DOHH2 (cell line): ENCODE results near the gene THYN1.

ENCODE experiments used
- H3F3A ChIP-seq: fragments of 200-600 bp; sonication (generic), shearing (Covaris generic); 2 replicates; pipeline ENCODE4 v1.6.0; 2016; ENCODE audit warnings: antibody characterized with exemption, mild to moderate bottlenecking; ENCODE audit not compliant: control insufficient read depth, insufficient read depth
- H3K27ac ChIP-seq: fragments of 200-600 bp; sonication (generic); 2 replicates; pipeline ENCODE4 v1.5.1; 2014; ENCODE audit warnings: low read depth, mild to moderate bottlenecking, low read length, moderate library complexity
- H3K27me3 ChIP-seq: fragments of 200-600 bp; sonication (generic); 2 replicates; pipeline ENCODE4 v1.6.1; 2014; ENCODE audit warnings: mild to moderate bottlenecking, low read length, mixed read lengths; ENCODE audit not compliant: control insufficient read depth
- H3K36me3 ChIP-seq: fragments of 200-600 bp; sonication (generic); 2 replicates; pipeline ENCODE4 v1.6.1; 2014; ENCODE audit warnings: mild to moderate bottlenecking, low read length, moderate library complexity, mixed read lengths; ENCODE audit not compliant: control insufficient read depth
- H3K4me1 ChIP-seq: fragments of 200-600 bp; sonication (generic); 2 replicates; pipeline ENCODE4 v1.6.1; 2014; ENCODE audit warnings: mild to moderate bottlenecking, low read length, mixed read lengths; ENCODE audit not compliant: control insufficient read depth
- H3K4me2 ChIP-seq: fragments of 200-600 bp; sonication (generic); 2 replicates; pipeline ENCODE4 v1.6.0; 2014; ENCODE audit warnings: mild to moderate bottlenecking, low read length, moderate library complexity
- H3K4me3 ChIP-seq: fragments of 200-600 bp; sonication (generic); 2 replicates; pipeline ENCODE4 v1.5.1; 2014; ENCODE audit warnings: mild to moderate bottlenecking, low read length, mixed read lengths
- H3K79me2 ChIP-seq: fragments of 200-600 bp; sonication (generic); 2 replicates; pipeline ENCODE4 v1.6.1; 2014; ENCODE audit warnings: mild to moderate bottlenecking, low read length, mixed read lengths; ENCODE audit not compliant: control insufficient read depth
- H3K9me2 ChIP-seq: fragments of 200-600 bp; sonication (generic); replicated peaks from 2 replicates; pipeline ENCODE4 v1.6.1; 2014; ENCODE audit warnings: mild to moderate bottlenecking, low read length, mixed read lengths; ENCODE audit not compliant: control insufficient read depth
- H3K9me3 ChIP-seq: fragments of 200-600 bp; sonication (generic); 2 replicates; pipeline ENCODE4 v1.6.1; 2014; ENCODE audit warnings: antibody characterized with exemption, low read length, mixed read lengths; ENCODE audit not compliant: control insufficient read depth, insufficient read depth
- H4K20me1 ChIP-seq: fragments of 200-600 bp; sonication (generic); 2 replicates; pipeline ENCODE4 v1.6.0; 2014; ENCODE audit warnings: low read depth, mild to moderate bottlenecking, antibody characterized with exemption, low read length, moderate library complexity; ENCODE audit not compliant: control insufficient read depth, insufficient read depth
- CTCF ChIP-seq: fragments of 200-600 bp; sonication (generic); IDR thresholded peaks from one replicate; pipeline ENCODE4 v1.5.1; 2014; ENCODE audit warnings: antibody characterized with exemption, mild to moderate bottlenecking, low read depth, low read length; ENCODE audit not compliant: poor library complexity, severe bottlenecking
- EZH2phosphoT487 ChIP-seq: fragments of 200-600 bp; sonication (generic); IDR thresholded peaks from 2 replicates; pipeline ENCODE4 v1.6.1; 2017; ENCODE audit warnings: borderline replicate concordance, mild to moderate bottlenecking, antibody characterized with exemption, low read length, moderate library complexity, mixed read lengths

The THYN1 gene

GRCh38 chr11:134266841-134267251 lies 13.7 kb upstream of the THYN1 start:
- TF ChIP-seq EZH2phosphoT487 (no peak), CTCF (no peak)
- H3K36me3 ChIP-seq, result peaks cover 4% of the 10 kb centered on the region

GRCh38 chr11:134266440-134266839 lies 13.3 kb upstream of the THYN1 start:
- no peak for TF ChIP-seq CTCF
- no peak for TF ChIP-seq EZH2phosphoT487
- Histone ChIP-seq H3F3A (no peaks in the 10 kb centered on the region), H3K4me2 (no peak overlapping the region), H3K4me1 (no peaks in the 10 kb centered on the region), H3K9me3 (no peaks in the 10 kb centered on the region), H4K20me1 (no peaks in the 10 kb centered on the region), H3K27me3 (no peaks in the 10 kb centered on the region; the same call in 1 of the 2 replicates), H3K36me3 (peaks cover 7% of the 10 kb centered on the region), H3K27ac (no peak overlapping the region), H3K79me2 (no peaks in the 10 kb centered on the region), H3K9me2 (no peaks in the 10 kb centered on the region), H3K4me3 (no peak overlapping the region)

More at GRCh38 chr11:134266841-134267251, 13.7 kb upstream of the THYN1 start:
- H4K20me1 ChIP-seq, result no peaks in the 10 kb centered on the region
- no peak overlapping the region for H3K4me3 ChIP-seq
- no peaks in the 10 kb centered on the region for H3K9me2 ChIP-seq
- H3K27me3 ChIP-seq, result no peaks in the 10 kb centered on the region; the same call in 1 of the 2 replicates
- H3K79me2 ChIP-seq, result no peaks in the 10 kb centered on the region
- no peak overlapping the region for H3K4me2 ChIP-seq
- H3F3A ChIP-seq, result no peaks in the 10 kb centered on the region
- no peaks in the 10 kb centered on the region for H3K4me1 ChIP-seq
- H3K9me3 ChIP-seq, result no peaks in the 10 kb centered on the region
- no peak overlapping the region for H3K27ac ChIP-seq

- Histone ChIP-seq H3K9me3 (no peaks in the 10 kb centered on the region), H3K9me2 (no peaks in the 10 kb centered on the region), H3K4me2 (no peak overlapping the region), H3F3A (no peaks in the 10 kb centered on the region), H3K27ac (no peak overlapping the region), H3K36me3 (peaks cover 8% of the 10 kb centered on the region), H3K4me1 (peaks cover 5% of the 10 kb centered on the region), H3K27me3 (no peaks in the 10 kb centered on the region; the same call in 1 of the 2 replicates), H3K79me2 (no peaks in the 10 kb centered on the region), H4K20me1 (no peaks in the 10 kb centered on the region), H3K4me3 (no peak overlapping the region)
- no peak for TF ChIP-seq CTCF
These were observed 12.0 kb upstream of the THYN1 start for GRCh38 chr11:134264966-134265764.
